T-helper 9 cell (primary cell): ENCODE measurements around the gene GPR33.
"Not testable (repeated sequence)": the region's sequence is repeated elsewhere in the genome, so short reads cannot be mapped to it uniquely, and the experiment has no call there.

ENCODE experiments used
- DNase-seq: peaks from one replicate; pipeline ENCODE4 v3.0.0-alpha.2; 2020
- total RNA-seq, 2 donors: gene quantifications; one replicate each; lab custom pipeline; 2026; lab: John Stamatoyannopoulos, UW

Gene GPR33
- 0 reads per million in 2 donors for total RNA-seq

GRCh38 chr14:31487886-31488285, at the start of gene GPR33:
Gene GPR33 (minus strand): TSS chr14:31488039. CDS start chr14:31483965, 4,074 bp downstream.
- DNase-seq, result no peak

GRCh38 chr14:31536201-31536960, 48.5 kb upstream of the GPR33 start:
- no peak for DNase-seq

- DNase-seq, result no peak
These were observed 42.3 kb upstream of the GPR33 start for GRCh38 chr14:31530136-31530535.

- DNase-seq, result no peak
These were observed 41.2 kb upstream of the GPR33 start for GRCh38 chr14:31529053-31529452.

GRCh38 chr14:31527546-31527945, 39.7 kb upstream of the GPR33 start:
- no peak for DNase-seq

- DNase-seq, result no peak
These were observed 39.2 kb upstream of the GPR33 start for GRCh38 chr14:31527087-31527486.

- DNase-seq, result no peak
These were observed 23.0 kb upstream of the GPR33 start for GRCh38 chr14:31510855-31511254.

- DNase-seq, result no peak
These were observed 22.4 kb upstream of the GPR33 start for GRCh38 chr14:31510222-31510621.

GRCh38 chr14:31508135-31508534, 20.3 kb upstream of the GPR33 start:
- DNase-seq, result no peak

GRCh38 chr14:31505411-31505810, 17.6 kb upstream of the GPR33 start:
- no peak for DNase-seq

GRCh38 chr14:31501870-31502269, 14.0 kb upstream of the GPR33 start:
- DNase-seq, result no peak

GRCh38 chr14:31492759-31493498, 5.1 kb upstream of the GPR33 start:
- DNase-seq, result no peak

- no peak for DNase-seq
These were observed 1.9 kb upstream of the GPR33 start for GRCh38 chr14:31489691-31490090.

- no peak for DNase-seq
These were observed 1.1 kb downstream of the GPR33 start for GRCh38 chr14:31486764-31487163.

- DNase-seq, result no peak
These were observed 3.1 kb downstream of the GPR33 start for GRCh38 chr14:31484754-31485153.

- no peak for DNase-seq
These were observed 7.7 kb downstream of the GPR33 start for GRCh38 chr14:31480156-31480555.

GRCh38 chr14:31479027-31479426, 8.8 kb downstream of the GPR33 start:
- DNase-seq, result no peak

- no peak for DNase-seq
These were observed 10.6 kb downstream of the GPR33 start for GRCh38 chr14:31477248-31477647.

GRCh38 chr14:31476131-31476866, 11.5 kb downstream of the GPR33 start:
- DNase-seq, result no peak

- DNase-seq, result no peak
These were observed 21.3 kb downstream of the GPR33 start for GRCh38 chr14:31466554-31466953.

GRCh38 chr14:31465111-31465510, 22.7 kb downstream of the GPR33 start:
- DNase-seq, result no peak

- not testable (repeated sequence) for DNase-seq
These were observed 25.4 kb downstream of the GPR33 start for GRCh38 chr14:31462450-31462849.

GRCh38 chr14:31461545-31461944, 26.3 kb downstream of the GPR33 start:
- no peak for DNase-seq
